ENCODE data around the gene KLC1. TPM values are rescaled to one million over a fixed set of nuclear protein-coding genes. Genes with fewer than 3 reads are reported as not detected.

The KLC1 gene
- total RNA-seq, 1 donor from 2014 or later: 238 TPM

GRCh38 chr14:103653805-103654204 is 24.8 kb downstream of the KLC1 start:
- peak overlapping the region; percentile 20 for H3K9ac ChIP-seq (ENCODE audit: low read length)
- no peak overlapping the region for H3K4me3 Mint-ChIP-seq (ENCODE audit: unreplicated experiment)

DNA sequence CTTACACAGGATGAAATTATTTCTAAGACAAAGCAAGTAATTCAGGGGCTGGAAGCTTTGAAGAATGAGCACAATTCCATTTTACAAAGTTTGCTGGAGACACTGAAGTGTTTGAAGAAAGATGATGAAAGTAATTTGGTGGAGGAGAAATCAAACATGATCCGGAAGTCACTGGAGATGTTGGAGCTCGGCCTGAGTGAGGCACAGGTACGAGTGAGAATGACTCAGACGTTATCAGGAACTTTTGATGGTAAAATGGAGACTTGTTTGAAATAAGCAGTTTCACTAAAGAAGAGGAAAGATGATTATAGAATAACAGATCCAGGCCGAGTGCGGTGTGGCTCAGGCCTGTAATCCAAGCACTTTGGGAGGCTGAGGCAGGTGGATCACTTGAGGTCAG is 25.6 kb downstream of the KLC1 start:
- H3K27ac Mint-ChIP-seq (ENCODE audit: unreplicated experiment): no peak overlapping the region
- Histone ChIP-seq H3K4me1 (ENCODE audit: insufficient read depth, low read length) (peaks cover 31% of the 10 kb centered on the region), H3K27ac (ENCODE audit: low read depth, low read length) (no peak overlapping the region), H3K36me3 (ENCODE audit: insufficient read depth, low read length) (peaks cover 36% of the 10 kb centered on the region), H3K4me2 (ENCODE audit: low read length) (no peak overlapping the region), H3K9me3 (ENCODE audit: insufficient read depth, low read depth, low read length) (no peaks in the 10 kb centered on the region), H3K9ac (ENCODE audit: low read length) (no peak overlapping the region), H3K79me2 (ENCODE audit: insufficient read depth, low read length) (peaks cover 92% of the 10 kb centered on the region), H4K20me1 (ENCODE audit: insufficient read depth, low read length) (peaks cover 81% of the 10 kb centered on the region), H2AFZ (ENCODE audit: low read depth, low read length) (no peak overlapping the region), H3K4me3 (ENCODE audit: insufficient read depth, low read depth, low read length) (no peak overlapping the region), H3K27me3 (ENCODE audit: insufficient read depth, low read length) (no peaks in the 10 kb centered on the region)
- no peak for TF ChIP-seq EZH2 (IDR thresholded peaks at IDR 0.05; ENCODE audit: insufficient read depth, low read length)
- TF ChIP-seq, protein P1, sequence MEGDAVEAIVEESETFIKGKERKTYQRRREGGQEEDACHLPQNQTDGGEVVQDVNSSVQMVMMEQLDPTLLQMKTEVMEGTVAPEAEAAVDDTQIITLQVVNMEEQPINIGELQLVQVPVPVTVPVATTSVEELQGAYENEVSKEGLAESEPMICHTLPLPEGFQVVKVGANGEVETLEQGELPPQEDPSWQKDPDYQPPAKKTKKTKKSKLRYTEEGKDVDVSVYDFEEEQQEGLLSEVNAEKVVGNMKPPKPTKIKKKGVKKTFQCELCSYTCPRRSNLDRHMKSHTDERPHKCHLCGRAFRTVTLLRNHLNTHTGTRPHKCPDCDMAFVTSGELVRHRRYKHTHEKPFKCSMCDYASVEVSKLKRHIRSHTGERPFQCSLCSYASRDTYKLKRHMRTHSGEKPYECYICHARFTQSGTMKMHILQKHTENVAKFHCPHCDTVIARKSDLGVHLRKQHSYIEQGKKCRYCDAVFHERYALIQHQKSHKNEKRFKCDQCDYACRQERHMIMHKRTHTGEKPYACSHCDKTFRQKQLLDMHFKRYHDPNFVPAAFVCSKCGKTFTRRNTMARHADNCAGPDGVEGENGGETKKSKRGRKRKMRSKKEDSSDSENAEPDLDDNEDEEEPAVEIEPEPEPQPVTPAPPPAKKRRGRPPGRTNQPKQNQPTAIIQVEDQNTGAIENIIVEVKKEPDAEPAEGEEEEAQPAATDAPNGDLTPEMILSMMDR (IDR thresholded peaks at IDR 0.05; ENCODE audit: insufficient read depth, low read depth, low read length): no peak
- no peak for DNase-seq (ENCODE audit: low read depth)
- peaks cover 11% of the 10 kb centered on the region for H3K36me3 Mint-ChIP-seq (ENCODE audit: low read depth, unreplicated experiment)
- H3K4me3 Mint-ChIP-seq (ENCODE audit: unreplicated experiment): no peak overlapping the region
- no peak for FAIRE-seq
- no peaks in the 10 kb centered on the region for H3K27me3 Mint-ChIP-seq (ENCODE audit: low read depth, unreplicated experiment)
- H3K4me1 Mint-ChIP-seq (ENCODE audit: low read depth, unreplicated experiment): peaks cover 22% of the 10 kb centered on the region
- no peaks in the 10 kb centered on the region for H3K9me3 Mint-ChIP-seq (ENCODE audit: unreplicated experiment)

More at GRCh38 chr14:103653805-103654204, 24.8 kb downstream of the KLC1 start:
- Histone ChIP-seq H3K79me2 (ENCODE audit: insufficient read depth, low read length) (peaks cover 95% of the 10 kb centered on the region), H3K27me3 (ENCODE audit: insufficient read depth, low read length) (no peaks in the 10 kb centered on the region), H2AFZ (ENCODE audit: low read depth, low read length) (no peak overlapping the region), H3K36me3 (ENCODE audit: insufficient read depth, low read length) (peaks cover 31% of the 10 kb centered on the region), H3K4me3 (ENCODE audit: insufficient read depth, low read depth, low read length) (no peak overlapping the region), H3K27ac (ENCODE audit: low read depth, low read length) (peak overlapping the region; percentile 36), H4K20me1 (ENCODE audit: insufficient read depth, low read length) (peaks cover 85% of the 10 kb centered on the region), H3K9me3 (ENCODE audit: insufficient read depth, low read depth, low read length) (no peaks in the 10 kb centered on the region), H3K4me1 (ENCODE audit: insufficient read depth, low read length) (peaks cover 31% of the 10 kb centered on the region), H3K4me2 (ENCODE audit: low read length) (peak overlapping the region; percentile 1)
- FAIRE-seq (no peak), DNase-seq (ENCODE audit: low read depth) (no peak)
- Mint-ChIP-seq H3K4me1 (ENCODE audit: low read depth, unreplicated experiment) (peaks cover 22% of the 10 kb centered on the region), H3K27me3 (ENCODE audit: low read depth, unreplicated experiment) (no peaks in the 10 kb centered on the region), H3K9me3 (ENCODE audit: unreplicated experiment) (no peaks in the 10 kb centered on the region), H3K36me3 (ENCODE audit: low read depth, unreplicated experiment) (peaks cover 6% of the 10 kb centered on the region), H3K27ac (ENCODE audit: unreplicated experiment) (no peak overlapping the region)
- no peak for TF ChIP-seq EZH2 (IDR thresholded peaks at IDR 0.05; ENCODE audit: insufficient read depth, low read length)
- TF ChIP-seq, protein P1 (IDR thresholded peaks at IDR 0.05; ENCODE audit: insufficient read depth, low read depth, low read length): no peak

- peaks cover 74% of the 10 kb centered on the region for H4K20me1 ChIP-seq (ENCODE audit: insufficient read depth, low read length)
- peaks cover 46% of the 10 kb centered on the region for H3K36me3 ChIP-seq (ENCODE audit: insufficient read depth, low read length)
- H3K4me2 ChIP-seq (ENCODE audit: low read length): no peak overlapping the region
- no peaks in the 10 kb centered on the region for H3K9me3 Mint-ChIP-seq (ENCODE audit: unreplicated experiment)
- no peaks in the 10 kb centered on the region for H3K9me3 ChIP-seq (ENCODE audit: insufficient read depth, low read depth, low read length)
- no peak overlapping the region for H3K27ac ChIP-seq (ENCODE audit: low read depth, low read length)
- no peak for FAIRE-seq
- peaks cover 12% of the 10 kb centered on the region for H3K36me3 Mint-ChIP-seq (ENCODE audit: low read depth, unreplicated experiment)
- H2AFZ ChIP-seq (ENCODE audit: low read depth, low read length): no peak overlapping the region
- H3K79me2 ChIP-seq (ENCODE audit: insufficient read depth, low read length): peaks cover 92% of the 10 kb centered on the region
- no peak for DNase-seq (ENCODE audit: low read depth)
- H3K4me1 Mint-ChIP-seq (ENCODE audit: low read depth, unreplicated experiment): peaks cover 22% of the 10 kb centered on the region
- TF ChIP-seq, protein P1 (IDR thresholded peaks at IDR 0.05; ENCODE audit: insufficient read depth, low read depth, low read length): no peak
- TF ChIP-seq EZH2 (IDR thresholded peaks at IDR 0.05; ENCODE audit: insufficient read depth, low read length): no peak
- peak overlapping the region; percentile 58 for H3K27ac Mint-ChIP-seq (ENCODE audit: unreplicated experiment)
- peaks cover 31% of the 10 kb centered on the region for H3K4me1 ChIP-seq (ENCODE audit: insufficient read depth, low read length)
- H3K27me3 Mint-ChIP-seq (ENCODE audit: low read depth, unreplicated experiment): no peaks in the 10 kb centered on the region
- no peak overlapping the region for H3K4me3 Mint-ChIP-seq (ENCODE audit: unreplicated experiment)
- H3K4me3 ChIP-seq (ENCODE audit: insufficient read depth, low read depth, low read length): no peak overlapping the region
- H3K9ac ChIP-seq (ENCODE audit: low read length): peak overlapping the region; percentile 5
- no peaks in the 10 kb centered on the region for H3K27me3 ChIP-seq (ENCODE audit: insufficient read depth, low read length)
Observed at GRCh38 chr14:103656031-103656755, 27.2 kb downstream of the KLC1 start.
